Motor neuron (in vitro differentiated cells): ENCODE measurements around the gene TMUB1. TPM values are rescaled to one million over a fixed set of nuclear protein-coding genes. Genes with fewer than 3 reads are reported as not detected.

Experiments
- ATAC-seq, 8 experiments: fragments of 200-7000 bp; cut with Tn5 transposase; replicated peaks in 6 of 8; 2 replicates each; pipeline ENCODE4 v1.8.0; 2021; ENCODE audit warnings: mild to moderate bottlenecking in 8 of 8, moderate library complexity in 8 of 8
- H3K27ac ChIP-seq, 2 donors: fragments of 250-450 bp; sonication (Bioruptor Pico); 2 replicates each; pipeline ENCODE4 v1.9.0; 2021; ENCODE audit warnings: antibody characterized with exemption in 2 of 2, mild to moderate bottlenecking in 2 of 2, moderate library complexity in 1 of 2
- H3K4me1 ChIP-seq, 2 donors: fragments of 250-450 bp; sonication (Bioruptor Pico); replicated peaks in 1 of 2; 2 replicates each; pipeline ENCODE4 v1.6.1; 2021; ENCODE audit warnings: antibody characterized with exemption in 2 of 2, mild to moderate bottlenecking in 2 of 2, moderate library complexity in 1 of 2
- H3K4me3 ChIP-seq, 5 donors: fragments of 250-450 bp; sonication (Bioruptor Pico); 2 replicates each; pipeline ENCODE4 v1.9.0; 2021; ENCODE audit warnings: antibody characterized with exemption in 5 of 5, mild to moderate bottlenecking in 5 of 5, moderate library complexity in 4 of 5
- WGBS, 10 experiments: fragments of 450-650 bp; shearing (Covaris generic); methylation state at CpG; one replicate each; pipeline ENCODE4 v1.0.0; 2022; 5-methylcytosine and 5-hydroxymethylcytosine counted together
- in situ Hi-C, 9 experiments: fragments of 400-800 bp; cut with MboI; loops; one replicate each; pipeline ENCODE4 v1.15.0; 2021; ENCODE audit warnings: low sequenced_read_pairs in 9 of 9, low pct_unique_long_range_greater_than_20kb in 2 of 9; ENCODE audit not compliant: unreplicated experiment in 9 of 9
- total RNA-seq, 8 experiments: library from RNA; unstranded; fragments of 300-600 nt; gene quantifications; 2 replicates each; pipeline versions ENCODE4 v1.2.3 to v1.2.4, GENCODE V29; 2022

TMUB1 gene
- total RNA-seq, 8 experiments from 2014 or later, result 18.2 to 33.3 (median 30.6) TPM

GRCh38 chr7:151119055-151119415 is 35.7 kb upstream of the TMUB1 start:
- Histone ChIP-seq H3K4me1 (no peaks in the 10 kb centered on the region), H3K27ac (no peak overlapping the region), H3K4me3 (no peak overlapping the region)
- 60 to 100% (median 93%) methylated on average over 2 to 9 of the region's 13 CpGs; no CpG with 5 or more reads in 6 of the 10 experiments for WGBS, 10 experiments
- no peak for ATAC-seq
- in situ Hi-C loops, result no loop called here

- H3K4me1 ChIP-seq, result no peaks in the 10 kb centered on the region
- no peak for ATAC-seq
- H3K4me3 ChIP-seq, result no peak overlapping the region
- no peak overlapping the region for H3K27ac ChIP-seq
- in situ Hi-C loops, result no loop called here
- WGBS, 10 experiments, result 66 to 100% (median 91%) methylated on average over 2 to 6 of the region's 38 CpGs; no CpG with 5 or more reads in 2 of the 10 experiments
These were observed 35.1 kb upstream of the TMUB1 start for GRCh38 chr7:151118108-151119054.

- in situ Hi-C loops, result no loop called here
- H3K4me3 ChIP-seq, result no peak overlapping the region
- ATAC-seq, result no peak
- WGBS, 10 experiments, result 98 to 100% (median 100%) methylated on average over 1 to 9 of the region's 12 CpGs; no CpG with 5 or more reads in 7 of the 10 experiments
- no peak overlapping the region for H3K27ac ChIP-seq
- no peaks in the 10 kb centered on the region for H3K4me1 ChIP-seq
These were observed 34.3 kb upstream of the TMUB1 start for GRCh38 chr7:151117565-151117964.

GRCh38 chr7:151116603-151117440 is 33.5 kb upstream of the TMUB1 start:
- in situ Hi-C loops, result no loop called here
- no peak overlapping the region for H3K27ac ChIP-seq
- no peaks in the 10 kb centered on the region for H3K4me1 ChIP-seq
- no peak overlapping the region for H3K4me3 ChIP-seq
- ATAC-seq, result no peak
- 80 to 100% (median 93%) methylated on average over 2 to 9 of the region's 27 CpGs; no CpG with 5 or more reads in 3 of the 10 experiments for WGBS, 10 experiments

- H3K4me1 ChIP-seq, result no peaks in the 10 kb centered on the region
- H3K27ac ChIP-seq, result no peak overlapping the region
- ATAC-seq, result peak in 2 of 8 experiments; percentile 1 to 45
- in situ Hi-C loops, result no loop called here
- WGBS, 10 experiments, result 78 to 100% (median 80%) methylated on average over 1 to 4 of the region's 14 CpGs; no CpG with 5 or more reads in 5 of the 10 experiments
- no peak overlapping the region for H3K4me3 ChIP-seq
These were observed 32.6 kb upstream of the TMUB1 start for GRCh38 chr7:151115836-151116418.

GRCh38 chr7:151115121-151115835 is 32.0 kb upstream of the TMUB1 start:
- in situ Hi-C loops, result no loop called here
- Histone ChIP-seq H3K4me1 (no peaks in the 10 kb centered on the region), H3K4me3 (peak overlapping the region in 4 of 5 donors; percentile 0 to 28 (median 22)), H3K27ac (no peak overlapping the region)
- peak in 7 of 8 experiments; percentile 27 to 60 (median 53) for ATAC-seq
- WGBS, 10 experiments, result 0% methylated on average over 1 of the region's 114 CpGs; no CpG with 5 or more reads in 9 of the 10 experiments

- H3K4me1 ChIP-seq, result no peaks in the 10 kb centered on the region
- WGBS, 10 experiments, result 80 to 100% (median 86%) methylated on average over 1 to 13 of the region's 101 CpGs; no CpG with 5 or more reads in 5 of the 10 experiments
- H3K4me3 ChIP-seq, result peak overlapping the region in 4 of 5 donors; percentile 0 to 28 (median 22)
- in situ Hi-C loops, result no loop called here
- ATAC-seq, result peak in 6 of 8 experiments; percentile 2 to 80 (median 11)
- H3K27ac ChIP-seq, result no peak overlapping the region
These were observed 31.1 kb upstream of the TMUB1 start for GRCh38 chr7:151114151-151115090.

- H3K27ac ChIP-seq, result no peak overlapping the region
- peak in 2 of 8 experiments; percentile 16 to 36 for ATAC-seq
- WGBS, 10 experiments, result 61 to 80% (median 69%) methylated on average over 1 to 10 of the region's 13 CpGs; no CpG with 5 or more reads in 2 of the 10 experiments
These were observed 30.3 kb upstream of the TMUB1 start for GRCh38 chr7:151113344-151114150.

GRCh38 chr7:151110941-151111645 is 27.8 kb upstream of the TMUB1 start:
- ATAC-seq, result peak; percentile 47 to 97 (median 78)
- in situ Hi-C loops, result no loop called here
- Histone ChIP-seq H3K4me1 (no peaks in the 10 kb centered on the region), H3K4me3 (no peak overlapping the region), H3K27ac (no peak overlapping the region)
- 17 to 83% (median 58%) methylated on average over 2 to 5 of the region's 20 CpGs; no CpG with 5 or more reads in 6 of the 10 experiments for WGBS, 10 experiments

More at GRCh38 chr7:151113344-151114150, 30.3 kb upstream of the TMUB1 start:
- H3K4me1 ChIP-seq, result no peaks in the 10 kb centered on the region
- H3K4me3 ChIP-seq, result no peak overlapping the region
- in situ Hi-C loops, result no loop called here

GRCh38 chr7:151110236-151110940 is 27.1 kb upstream of the TMUB1 start:
- peak in 5 of 8 experiments; percentile 2 to 14 (median 4) for ATAC-seq
- in situ Hi-C loops, result no loop called here
- 20 to 100% (median 80%) methylated on average over 1 to 7 of the region's 11 CpGs; no CpG with 5 or more reads in 1 of the 10 experiments for WGBS, 10 experiments
- Histone ChIP-seq H3K27ac (no peak overlapping the region), H3K4me1 (no peaks in the 10 kb centered on the region), H3K4me3 (no peak overlapping the region)
